ENCODE results near the gene STT3B.
"Not testable (repeated sequence)": the region's sequence is repeated elsewhere in the genome, so short reads cannot be mapped to it uniquely, and the experiment has no call there.

Gene STT3B

GRCh38 chr3:31532587-31533168 lies at the start of gene STT3B:
STT3B (plus strand) TSS chr3:31532925; CDS start chr3:31532999, 74 bp downstream.
- DNase-seq: peak; percentile 79 to 88

DNA sequence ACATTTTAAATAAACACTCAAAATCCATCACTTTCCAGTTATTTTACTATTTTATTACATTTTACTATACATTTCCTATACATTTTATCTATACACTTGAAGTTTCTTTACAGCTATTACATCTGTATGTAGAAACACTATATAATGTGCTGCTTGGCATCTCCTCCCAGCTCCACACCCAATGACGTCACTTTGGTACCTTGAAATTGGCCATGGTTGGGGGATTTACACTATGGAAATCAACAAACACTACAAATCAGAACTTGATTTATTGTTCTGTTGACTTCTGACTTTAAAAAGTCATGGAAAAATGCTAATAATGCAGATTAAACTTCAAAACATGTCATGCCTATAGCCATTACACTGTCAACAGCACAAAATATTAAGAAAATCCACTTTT lies 48.9 kb upstream of the STT3B start:
- no peak for DNase-seq

DNA sequence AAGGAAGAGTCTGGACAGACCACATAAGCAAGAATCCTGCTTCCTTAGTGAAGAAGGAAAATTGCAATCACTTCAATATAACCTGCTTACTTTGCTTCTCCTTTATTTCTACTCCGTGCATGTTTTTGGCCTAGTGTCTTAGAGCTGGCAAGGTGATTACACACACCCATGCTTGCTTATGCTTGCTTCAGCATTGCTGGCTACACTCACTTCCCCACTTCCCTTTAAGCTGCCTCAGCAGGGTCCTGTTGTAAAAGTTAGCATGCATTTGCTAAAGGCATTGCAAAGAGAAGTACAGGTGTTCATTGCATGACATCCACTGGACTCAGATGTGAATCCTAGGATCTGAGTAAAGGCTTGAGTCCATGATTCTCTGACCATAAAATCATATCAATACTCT lies 47.5 kb upstream of the STT3B start:
- DNase-seq: no peak

DNA sequence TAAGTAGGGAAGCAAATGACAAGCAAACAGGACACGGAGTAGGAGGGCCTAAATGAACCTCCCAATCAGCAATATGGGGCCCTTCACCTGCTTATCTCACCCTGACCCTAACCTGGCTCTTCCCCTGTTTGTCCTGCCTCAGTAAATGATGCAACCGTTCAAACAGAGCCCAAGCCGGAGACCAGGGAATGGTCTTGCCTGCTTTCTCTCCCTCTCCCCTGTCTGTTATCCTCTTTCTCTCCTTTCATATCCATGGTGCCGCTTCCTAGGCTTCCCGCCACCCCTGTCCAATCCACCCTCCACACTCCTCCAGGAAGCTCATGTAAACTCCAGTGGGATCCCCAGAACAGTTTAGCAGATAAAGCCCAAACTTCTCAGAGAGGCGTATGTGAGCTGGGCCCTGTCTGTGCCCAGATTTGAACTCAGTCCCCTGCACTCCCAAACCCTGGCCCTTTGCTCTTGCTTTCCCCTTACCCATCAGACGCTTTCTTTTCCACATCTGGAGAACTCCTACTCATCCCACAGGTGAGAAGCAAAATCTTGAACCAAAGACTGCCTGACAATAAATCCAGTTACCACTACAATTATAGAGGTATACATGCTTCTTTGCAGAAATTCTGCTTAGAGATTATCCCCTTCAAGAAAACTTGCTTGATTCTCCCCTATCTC lies 45.7 kb upstream of the STT3B start:
- DNase-seq: no peak

DNA sequence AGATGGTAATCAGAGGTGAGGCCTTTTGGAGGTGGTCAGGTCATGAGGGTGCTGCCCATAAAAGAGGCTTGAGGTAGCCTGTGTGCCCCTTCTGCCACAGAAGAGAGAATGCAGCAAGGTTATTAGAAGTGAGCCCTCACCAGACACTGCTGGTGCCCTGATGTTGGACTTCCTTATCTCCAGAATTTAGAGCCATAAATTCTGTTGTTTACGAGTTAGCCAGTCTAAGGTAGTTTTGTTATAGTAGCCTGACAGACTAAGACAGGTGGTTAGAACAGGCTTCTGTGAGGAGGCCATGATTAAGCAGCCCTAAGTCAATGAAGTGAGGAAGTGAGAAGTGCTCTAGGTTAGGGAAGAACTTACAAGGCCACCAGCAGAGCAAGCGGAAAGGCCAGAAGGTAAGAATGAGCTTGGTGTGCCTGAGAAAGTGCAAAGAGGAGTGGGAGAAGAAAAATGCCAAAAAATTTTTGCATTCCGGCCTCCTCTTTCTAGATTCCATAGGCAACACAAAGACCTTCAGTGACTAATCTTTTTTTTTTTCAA lies 44.2 kb upstream of the STT3B start:
- DNase-seq: no peak

DNA sequence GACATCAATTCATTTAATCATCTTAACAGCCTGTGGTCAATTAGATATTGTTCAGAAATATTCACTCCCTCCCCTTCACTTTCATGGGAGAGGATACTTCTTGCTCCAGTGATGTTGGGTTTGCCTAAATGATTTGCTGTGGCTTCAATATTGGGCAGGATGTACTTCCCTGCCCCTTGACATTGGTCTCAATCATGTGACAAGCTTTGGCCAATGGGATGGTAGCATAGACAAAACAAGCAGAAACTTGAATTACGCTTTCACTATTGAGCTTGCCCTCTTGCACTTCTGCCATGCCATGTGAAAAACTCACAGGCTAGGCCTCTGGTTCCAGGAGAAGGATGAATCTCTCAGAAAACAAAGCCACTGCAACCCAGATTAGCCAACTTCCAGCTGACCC lies 42.2 kb upstream of the STT3B start:
- no peak for DNase-seq

DNA sequence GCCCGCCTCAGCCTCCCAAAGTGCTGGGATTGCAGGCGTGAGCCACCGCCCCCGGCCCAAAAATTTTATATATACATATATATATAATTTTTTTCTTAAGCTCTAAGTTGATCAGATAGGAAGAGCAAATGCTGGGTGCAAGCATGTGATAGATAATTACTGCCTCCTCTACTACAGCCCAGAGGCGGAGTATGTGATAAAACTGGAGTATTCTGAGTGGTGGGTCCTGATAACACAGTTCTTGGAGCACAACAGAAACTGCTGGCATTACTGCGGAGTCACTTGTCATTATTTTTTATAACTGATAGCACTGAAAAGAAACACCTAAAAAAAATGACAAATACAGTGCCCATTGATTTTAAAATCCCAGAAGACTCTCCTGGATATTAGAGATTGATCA lies 41.1 kb upstream of the STT3B start:
- DNase-seq: no peak

DNA sequence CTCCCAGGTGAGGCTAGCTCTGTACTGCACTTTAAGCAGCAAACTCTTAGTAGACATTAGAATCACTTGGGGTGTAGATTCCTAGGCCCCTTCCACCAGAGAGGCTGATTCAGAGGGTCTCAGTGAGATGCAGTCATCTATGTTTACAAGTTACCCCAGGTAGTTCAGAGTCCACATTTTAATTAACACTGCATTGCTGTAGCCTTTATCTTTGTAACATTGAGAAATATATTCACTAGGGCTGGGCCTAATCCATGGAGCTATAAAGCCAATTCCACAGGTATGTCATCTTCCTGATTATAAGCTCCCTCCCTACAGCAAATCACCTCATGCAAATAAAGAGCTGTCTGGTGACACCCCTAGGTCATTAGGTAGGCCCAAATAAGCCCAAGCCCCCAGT lies 39.6 kb upstream of the STT3B start:
- no peak for DNase-seq

- DNase-seq: no peak
Observed at GRCh38 chr3:31495971-31496665, 36.6 kb upstream of the STT3B start.

DNA sequence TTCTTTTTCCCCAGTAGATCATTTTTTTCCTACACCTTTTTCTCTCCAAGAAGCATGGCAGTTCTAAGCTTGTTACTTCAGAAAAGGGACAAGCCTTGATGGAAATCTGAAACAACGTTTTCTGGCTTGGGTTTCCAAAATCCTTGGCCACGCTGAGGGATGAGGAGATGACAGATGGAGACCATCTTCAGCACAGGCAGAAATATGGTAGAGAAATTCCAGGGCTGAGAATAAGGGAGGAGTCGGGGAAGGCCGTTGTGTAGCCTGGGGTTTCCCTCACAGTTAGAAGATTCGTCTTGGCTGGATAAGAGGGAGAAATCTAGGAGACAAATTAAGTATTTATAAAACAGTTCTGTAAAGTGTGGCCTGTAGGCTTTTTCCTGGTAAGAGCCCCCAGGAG lies 33.9 kb upstream of the STT3B start:
- DNase-seq: no peak

DNA sequence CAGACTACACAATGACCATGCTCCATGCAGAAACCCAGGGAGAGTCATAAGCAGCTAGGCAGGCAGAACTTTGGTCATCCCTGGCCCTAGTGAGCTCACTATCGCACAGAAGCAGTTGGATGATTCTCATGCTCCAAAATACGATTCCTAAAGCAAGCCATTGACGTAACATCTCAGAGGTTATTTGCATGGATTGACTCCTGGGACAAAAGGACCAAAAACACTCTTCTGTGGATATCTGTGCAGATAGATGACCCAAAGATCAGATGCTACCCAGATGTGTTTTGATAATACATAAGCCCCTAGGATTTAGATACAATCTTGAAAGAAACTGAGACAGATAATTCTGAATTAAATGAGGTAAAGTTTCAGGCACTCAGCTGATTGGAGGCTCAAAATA lies 33.4 kb upstream of the STT3B start:
- no peak for DNase-seq

- DNase-seq: no peak
Observed at GRCh38 chr3:31502803-31503221, 29.9 kb upstream of the STT3B start.

- DNase-seq: no peak
Observed at GRCh38 chr3:31503456-31503855, 29.3 kb upstream of the STT3B start.

DNA sequence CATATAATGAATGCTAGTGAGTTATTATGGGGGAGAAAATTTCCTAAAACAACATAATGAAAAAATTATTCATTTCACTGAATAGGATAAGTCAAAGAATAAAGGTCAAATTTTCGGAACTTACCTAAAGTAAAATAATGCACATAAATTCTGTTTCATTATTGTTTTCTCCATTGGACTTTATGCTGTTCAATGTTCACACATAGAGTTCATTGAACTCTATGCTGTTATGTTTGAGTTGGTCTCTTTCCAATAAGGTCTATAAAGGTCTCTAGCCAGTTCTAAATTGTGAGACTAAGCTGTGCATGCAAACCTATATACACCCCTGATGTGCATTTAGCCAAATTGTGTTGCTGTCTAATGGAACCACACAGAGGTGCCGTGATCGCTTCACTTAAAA lies 28.5 kb upstream of the STT3B start:
- no peak for DNase-seq

GRCh38 chr3:31505371-31506048 lies 27.2 kb upstream of the STT3B start:
- DNase-seq: no peak

DNA sequence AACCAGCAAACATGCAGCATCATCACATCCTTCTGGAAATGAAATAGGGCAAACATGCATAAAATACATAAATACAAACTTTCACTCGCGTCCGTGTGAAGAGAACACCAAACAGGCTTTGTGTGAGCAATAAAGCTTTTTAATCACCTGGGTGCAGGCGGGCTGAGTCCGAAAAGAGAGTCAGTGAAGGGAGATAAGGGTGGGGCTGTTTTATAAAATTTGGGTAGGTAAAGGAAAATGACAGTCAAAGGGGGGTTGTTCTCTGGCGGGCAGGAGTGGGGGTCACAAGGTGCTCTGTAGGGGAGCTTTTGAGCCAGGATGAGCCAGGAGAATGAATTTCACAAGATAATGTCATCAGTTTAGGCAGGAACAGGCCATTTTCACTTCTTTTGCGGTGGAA lies 26.2 kb upstream of the STT3B start:
- DNase-seq: not testable (repeated sequence)

DNA sequence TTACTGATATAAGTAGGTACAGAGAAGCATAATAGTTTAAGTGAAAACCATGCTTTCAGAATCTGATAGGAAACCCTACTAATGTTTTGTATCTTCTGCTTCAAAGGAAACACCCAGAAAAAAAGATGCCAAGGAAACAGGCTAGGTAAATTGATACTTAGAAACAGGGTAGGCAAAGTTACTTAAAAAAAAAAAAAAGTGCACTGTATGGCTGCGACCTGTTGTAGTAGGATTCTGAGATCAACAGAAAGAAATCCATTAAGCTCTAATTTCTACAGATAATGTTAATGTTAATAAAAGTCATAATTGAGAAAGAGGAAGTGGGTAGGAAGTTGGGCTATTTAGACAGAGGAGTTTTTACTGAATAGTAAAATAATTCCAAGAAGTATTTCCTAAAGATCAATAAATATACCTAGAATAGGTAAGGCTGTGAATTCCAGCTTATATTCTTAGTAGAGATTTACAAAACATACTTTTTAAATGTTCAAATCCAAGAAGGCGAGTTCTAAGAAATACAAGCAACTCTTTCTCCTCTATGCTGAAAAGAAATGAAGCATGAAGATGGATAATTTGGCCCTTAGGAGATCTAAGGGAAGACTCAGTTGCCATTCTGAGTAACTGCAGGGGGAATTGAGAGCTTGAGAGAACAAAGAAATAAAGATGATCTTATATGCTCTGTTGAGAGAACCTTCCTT lies 24.1 kb upstream of the STT3B start:
- DNase-seq: no peak

DNA sequence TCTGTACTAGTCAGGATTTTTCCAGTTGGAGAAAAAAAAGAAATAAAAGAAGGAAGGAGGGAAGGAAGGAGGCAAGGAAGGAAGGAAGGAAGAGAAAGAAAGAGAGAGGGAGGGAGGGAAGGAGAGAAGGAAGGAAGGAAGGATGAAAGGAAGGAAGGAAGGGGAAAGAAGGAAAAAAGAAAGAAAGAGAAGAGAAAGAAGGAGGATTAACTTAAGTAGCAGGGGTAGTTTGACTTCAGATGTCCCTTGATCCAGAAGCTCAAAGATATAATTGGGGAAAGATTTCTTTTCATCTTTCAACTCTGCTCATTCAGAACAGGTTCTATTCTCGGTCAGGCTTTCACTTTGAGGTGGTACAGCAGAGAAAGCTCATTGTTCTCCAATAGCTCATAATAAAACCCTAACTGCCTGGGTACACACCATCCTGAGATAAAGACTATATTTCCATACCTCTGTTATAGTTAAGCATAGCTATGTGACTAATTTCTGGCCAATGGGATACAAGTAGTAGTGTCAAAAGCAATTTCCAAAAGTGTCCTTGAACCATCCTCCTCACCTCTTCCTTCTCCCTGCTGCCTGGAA lies 23.5 kb upstream of the STT3B start:
- no peak for DNase-seq

DNA sequence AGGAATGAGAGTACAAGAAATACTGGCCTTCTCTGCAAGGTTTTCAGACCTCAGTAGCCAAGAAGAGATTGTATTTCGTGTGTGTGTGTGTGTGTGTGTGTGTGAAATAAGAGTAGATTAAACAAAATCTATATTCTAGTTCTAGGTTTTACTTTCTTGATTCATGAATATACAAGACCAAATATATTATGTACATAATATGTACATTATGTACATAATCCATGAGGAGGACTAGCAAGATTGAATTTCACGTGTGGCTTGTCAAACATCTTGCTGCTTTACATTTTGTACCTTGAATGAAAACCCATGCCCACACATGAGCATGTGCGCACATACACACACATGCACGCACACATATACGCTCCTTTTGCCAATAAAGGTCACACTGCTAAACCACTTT lies 18.2 kb upstream of the STT3B start:
- no peak for DNase-seq

DNA sequence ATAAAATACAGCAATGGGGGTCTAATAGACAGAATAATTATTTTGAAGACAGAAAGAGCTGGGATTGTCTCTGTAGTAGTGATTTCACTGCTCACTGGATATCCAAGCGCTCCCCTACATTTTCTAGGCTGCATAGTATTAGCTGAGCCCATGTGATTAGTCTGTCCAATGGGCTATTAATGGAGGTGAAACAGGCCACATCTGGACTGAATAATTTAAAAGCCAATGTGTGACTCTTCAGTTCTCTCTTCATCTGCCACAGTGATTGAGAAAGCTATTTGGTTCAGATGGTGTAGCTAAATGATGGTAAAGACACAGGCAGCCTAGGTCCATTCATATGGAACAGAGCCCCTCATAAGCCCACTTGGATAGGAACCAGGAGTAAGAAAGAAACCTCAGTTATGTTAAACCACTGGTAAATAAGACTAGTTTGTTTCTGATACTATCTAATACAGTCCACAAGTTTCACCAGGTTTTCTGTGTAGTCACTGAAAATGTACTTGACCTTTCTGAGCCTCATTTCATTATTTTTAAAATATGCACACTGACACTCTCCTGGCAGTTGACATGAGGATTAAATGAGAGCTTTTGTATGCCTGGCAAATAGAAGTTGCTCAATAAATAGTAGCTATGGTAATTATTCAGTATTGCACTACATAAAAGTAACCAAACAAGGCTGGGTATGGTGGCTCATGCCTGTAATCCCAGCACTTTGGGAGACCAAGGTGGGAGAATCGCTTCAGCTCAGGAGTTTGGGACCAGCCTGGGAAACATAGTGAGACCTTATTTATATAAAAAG lies 17.0 kb upstream of the STT3B start:
- DNase-seq: no peak

- DNase-seq: no peak
Observed at GRCh38 chr3:31516757-31517156, 16.0 kb upstream of the STT3B start.

- no peak for DNase-seq
Observed at GRCh38 chr3:31521468-31521867, 11.3 kb upstream of the STT3B start.
